Cardiac fibroblast (primary cell): ENCODE data around the gene TSHZ3.

Experiments
- DNase-seq, 2 donors: peaks; one replicate each; pipeline versions ENCODE4 v3.0.0 to v3.0.0-alpha.2; 2010; ENCODE audit warnings: low read depth in 2 of 2
- H3K4me3 ChIP-seq, 2 donors: replicated peaks in 1 of 2; 1 replicate in 1 of 2; 2 replicates in 1 of 2; pipeline ENCODE4 v1.5.1; 2011; ENCODE audit warnings: low read depth in 2 of 2, low read length in 2 of 2, mild to moderate bottlenecking in 2 of 2, moderate library complexity in 1 of 2
- CTCF ChIP-seq: IDR thresholded peaks from one replicate; pipeline ENCODE4 v1.5.1; 2011; ENCODE audit warnings: low read depth, mild to moderate bottlenecking, low read length, inconsistent platforms

Gene TSHZ3

GRCh38 chr19:31319465-31319864, 29.8 kb downstream of the TSHZ3 start:
- no peak for DNase-seq
- no peak for TF ChIP-seq CTCF
- no peak overlapping the region for H3K4me3 ChIP-seq

GRCh38 chr19:31318790-31319425, 30.3 kb downstream of the TSHZ3 start:
- DNase-seq = no peak
- H3K4me3 ChIP-seq = no peak overlapping the region
- TF ChIP-seq CTCF = no peak

DNA sequence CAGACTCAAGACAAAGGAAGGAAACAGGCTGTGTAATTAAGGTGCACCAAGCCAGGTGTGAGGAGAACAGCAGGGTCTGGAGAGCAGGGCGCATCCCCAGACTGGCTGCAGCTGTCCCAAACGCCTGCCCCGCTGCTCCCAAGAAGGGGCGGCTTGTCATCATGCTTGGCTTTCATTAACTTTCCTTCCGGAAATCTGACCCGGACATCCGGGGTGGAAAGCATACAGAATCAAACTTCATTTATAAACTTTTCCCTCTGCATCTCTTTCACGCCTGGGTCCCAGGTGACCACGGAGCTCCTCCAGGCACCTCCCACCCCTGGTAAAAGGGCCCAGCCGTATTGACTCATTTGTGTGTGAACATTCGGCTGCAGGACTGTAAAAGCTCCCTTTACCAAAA, 31.7 kb downstream of the TSHZ3 start:
- TF ChIP-seq CTCF = no peak
- DNase-seq = peak in 1 of 2 donors; percentile 39
- no peak overlapping the region for H3K4me3 ChIP-seq

DNA sequence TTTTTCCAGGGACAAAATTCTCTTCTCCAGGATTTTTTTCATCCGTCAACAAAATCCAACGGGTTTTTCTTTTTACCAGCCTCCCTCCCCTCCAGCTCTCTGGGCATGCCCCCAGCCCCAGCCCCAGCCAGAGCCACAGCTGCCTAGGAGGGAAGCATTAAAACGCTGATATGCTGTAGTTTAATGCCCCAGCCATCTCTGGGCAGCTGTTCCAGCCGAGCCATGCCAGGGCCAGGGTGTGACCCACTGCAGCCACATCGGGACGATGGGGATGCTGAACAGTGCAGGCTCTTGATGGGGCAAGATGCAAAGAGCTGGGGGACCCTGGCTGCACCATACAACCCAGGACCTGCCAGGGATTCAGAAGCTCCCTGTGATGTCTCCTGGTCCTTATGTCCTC, 32.1 kb downstream of the TSHZ3 start:
- DNase-seq = no peak
- peak overlapping the region in 1 of 2 donors; percentile 7 for H3K4me3 ChIP-seq
- no peak for TF ChIP-seq CTCF

GRCh38 chr19:31316201-31316951, 32.9 kb downstream of the TSHZ3 start:
- H3K4me3 ChIP-seq = peak overlapping the region; percentile 3 to 7
- no peak for TF ChIP-seq CTCF
- peak; percentile 76 to 79 for DNase-seq

DNA sequence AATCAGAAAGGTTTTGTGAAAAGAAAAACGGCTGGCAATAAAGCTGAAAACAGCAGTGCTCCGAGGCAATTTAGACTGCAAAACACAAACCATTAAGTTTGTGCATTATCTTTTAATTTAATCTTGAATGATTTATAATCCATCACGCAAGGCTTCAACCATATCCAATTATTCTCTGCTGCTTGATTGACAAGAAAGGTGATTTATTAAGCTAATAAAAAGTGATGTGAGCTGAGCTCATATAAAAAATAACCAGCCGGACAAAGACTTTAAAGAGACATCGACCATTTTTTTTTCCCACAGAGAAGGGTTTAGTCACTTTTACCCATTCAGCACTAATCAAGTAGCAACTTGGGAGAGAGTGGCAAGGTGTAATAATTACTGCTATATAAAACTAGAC, 33.6 kb downstream of the TSHZ3 start:
- no peak for TF ChIP-seq CTCF
- H3K4me3 ChIP-seq = no peak overlapping the region
- DNase-seq = no peak
